CD8-positive, alpha-beta memory T cell (primary cell): ENCODE measurements around the gene SH3BGR. TPM values are rescaled to one million over a fixed set of nuclear protein-coding genes. Genes with fewer than 3 reads are reported as not detected.

Source experiments
- polyA plus RNA-seq: library from polyadenylated mRNA; unstranded; fragments of 300-500 nt; fragmentation: Illumina TruSeq; gene quantifications from one replicate; pipeline ENCODE4 v1.2.3, GENCODE V29; 2021
- total RNA-seq, 2 experiments: library from RNA; stranded (reverse); gene quantifications; one replicate each; pipeline ENCODE4 v1.2.3, GENCODE V29; 2021

Gene SH3BGR
- total and polyA plus RNA-seq, 3 experiments from 2014 or later: 1.6 to 5.8 (median 4.5) TPM

Other genes starting within 250 kb of the SH3BGR start
- 10 to 100 TPM; 23.5 to 25.8 TPM for gene BRWD1, start 138.3 kb upstream of the SH3BGR start, total RNA-seq
- gene BRWD1, start 138.3 kb upstream of the SH3BGR start, polyA plus RNA-seq: 37.3 TPM
- 100 to 1,000 TPM; 420 to 421 TPM for gene HMGN1, start 102.9 kb upstream of the SH3BGR start, total RNA-seq
- 201 TPM for gene HMGN1, start 102.9 kb upstream of the SH3BGR start, polyA plus RNA-seq
- gene LCA5L, start 6.2 kb upstream of the SH3BGR start, total RNA-seq: under 1 TPM; 0.13 to 0.33 TPM
- gene LCA5L, start 6.2 kb upstream of the SH3BGR start, polyA plus RNA-seq: 0.25 TPM
- not detected for gene B3GALT5, start 161.0 kb downstream of the SH3BGR start, total RNA-seq
- not detected for gene B3GALT5, start 161.0 kb downstream of the SH3BGR start, polyA plus RNA-seq